ENCODE results near the gene ZNF777. TPM values are rescaled to one million over a fixed set of nuclear protein-coding genes. Genes with fewer than 3 reads are reported as not detected.
A peak's percentile ranks its signal among the peaks of the same experiment; 100 is the strongest.
"Not testable (repeated sequence)": the region's sequence is repeated elsewhere in the genome, so short reads cannot be mapped to it uniquely, and the experiment has no call there.

Gene ZNF777
- total RNA-seq, 1 donor from 2014 or later = 5.3 TPM

DNA sequence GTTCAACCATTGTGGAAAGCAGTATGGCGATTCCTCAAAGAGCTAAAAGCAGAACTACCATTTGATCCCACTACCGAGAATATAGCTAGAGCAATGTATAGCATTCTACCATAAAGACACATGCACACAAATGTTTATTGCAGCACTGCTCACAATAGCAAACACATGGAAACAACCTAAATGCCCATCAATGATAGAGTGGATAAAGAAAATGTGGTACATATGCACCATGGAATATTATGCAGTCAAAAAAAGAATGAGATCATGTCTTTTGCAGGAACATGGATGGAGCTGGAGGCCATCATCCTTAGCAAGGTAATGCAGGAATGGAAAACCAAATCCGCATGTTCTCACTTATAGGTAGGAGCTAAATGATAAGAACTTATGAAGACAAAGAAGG, 47.8 kb downstream of the ZNF777 start:
- DNase-seq = not testable (repeated sequence)

DNA sequence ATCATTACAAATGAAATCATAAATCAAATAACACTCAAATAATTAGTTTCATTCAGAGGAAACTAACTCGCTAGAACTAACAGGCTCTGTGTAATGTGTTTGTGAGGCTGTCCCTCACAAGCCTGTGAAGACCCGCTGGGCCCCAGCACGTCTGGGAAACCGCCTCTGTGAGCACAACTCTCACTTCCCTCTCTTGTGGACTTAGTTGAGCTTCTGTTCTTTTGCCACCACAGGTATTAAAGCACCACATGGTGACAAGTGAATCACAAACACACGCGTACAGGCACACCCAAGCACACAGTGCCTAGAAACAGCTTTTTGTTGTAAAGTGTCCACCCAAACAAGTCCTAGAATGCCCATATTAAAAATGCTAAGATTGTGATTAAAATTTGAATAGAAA, 51.0 kb downstream of the ZNF777 start:
- DNase-seq = no peak

DNA sequence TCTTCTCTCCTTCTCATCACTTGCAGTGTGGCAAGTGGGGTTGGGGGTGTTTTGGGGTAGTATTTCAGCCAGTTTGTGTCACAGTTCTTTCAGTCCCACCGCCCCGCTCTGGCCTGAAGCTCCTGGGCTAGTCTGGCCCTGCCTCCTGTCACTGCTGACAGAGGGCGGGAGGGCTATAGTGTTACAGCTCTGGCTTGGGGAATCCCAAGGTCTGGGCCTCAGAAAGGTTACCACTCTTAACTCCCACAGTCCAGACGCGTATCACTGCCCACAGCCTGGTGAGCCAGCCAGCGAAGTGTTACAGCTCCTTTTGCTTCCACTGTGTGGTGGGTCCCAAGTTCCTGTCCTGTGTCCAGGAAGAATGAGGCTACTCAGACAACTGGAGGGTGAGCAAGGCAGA, 56.0 kb downstream of the ZNF777 start:
- DNase-seq = no peak

DNA sequence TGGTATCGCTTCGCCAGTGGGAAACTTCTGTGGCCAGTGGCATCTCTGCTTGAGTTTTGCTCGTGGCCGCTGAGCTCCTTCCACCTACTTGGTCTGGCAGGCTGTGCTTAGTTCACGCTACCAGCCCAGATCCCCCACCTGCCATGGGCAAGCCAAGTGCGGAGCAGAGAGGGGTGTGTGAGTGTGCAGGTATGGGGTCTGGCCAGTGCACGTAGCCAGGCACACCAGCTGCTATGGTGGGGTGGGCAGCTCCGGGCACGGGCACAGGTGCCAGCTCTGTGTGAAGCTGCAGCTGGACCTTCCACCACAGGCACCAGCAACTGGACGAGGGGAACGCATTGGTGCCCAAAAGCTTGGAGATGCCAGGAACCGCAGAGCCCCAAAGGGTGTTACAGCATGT, 56.5 kb downstream of the ZNF777 start:
- no peak for DNase-seq

DNA sequence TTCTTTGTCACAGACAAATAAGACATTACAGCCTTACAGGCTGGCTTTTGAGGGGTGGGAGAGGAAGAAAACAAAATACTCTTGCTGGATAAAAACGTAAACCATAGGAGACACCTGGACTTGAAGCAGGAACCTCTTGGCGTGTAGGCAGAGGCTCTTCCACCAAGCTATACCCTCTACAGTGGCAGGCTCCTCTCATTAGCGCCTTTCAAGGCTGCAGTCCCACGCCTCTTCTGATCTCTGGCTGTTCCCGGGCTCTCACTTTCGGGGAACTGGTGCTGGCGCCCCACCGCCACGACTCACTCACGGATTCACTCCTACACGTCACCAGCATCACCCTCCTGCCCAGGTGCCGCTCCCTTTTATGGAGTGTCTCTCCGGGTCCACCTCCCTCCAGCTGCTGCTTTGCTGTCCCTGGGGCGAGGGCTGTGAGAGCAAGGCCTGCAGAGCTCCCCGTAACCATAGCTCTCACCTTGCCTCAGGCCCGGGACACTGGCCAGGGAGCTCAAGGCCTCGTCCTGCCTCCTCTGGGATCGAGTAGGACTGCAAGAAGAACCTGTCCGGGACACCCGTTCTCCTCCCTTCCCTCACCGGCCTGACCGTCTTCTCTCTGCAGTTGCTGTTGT, 62.6 kb downstream of the ZNF777 start:
- no peak for DNase-seq

DNA sequence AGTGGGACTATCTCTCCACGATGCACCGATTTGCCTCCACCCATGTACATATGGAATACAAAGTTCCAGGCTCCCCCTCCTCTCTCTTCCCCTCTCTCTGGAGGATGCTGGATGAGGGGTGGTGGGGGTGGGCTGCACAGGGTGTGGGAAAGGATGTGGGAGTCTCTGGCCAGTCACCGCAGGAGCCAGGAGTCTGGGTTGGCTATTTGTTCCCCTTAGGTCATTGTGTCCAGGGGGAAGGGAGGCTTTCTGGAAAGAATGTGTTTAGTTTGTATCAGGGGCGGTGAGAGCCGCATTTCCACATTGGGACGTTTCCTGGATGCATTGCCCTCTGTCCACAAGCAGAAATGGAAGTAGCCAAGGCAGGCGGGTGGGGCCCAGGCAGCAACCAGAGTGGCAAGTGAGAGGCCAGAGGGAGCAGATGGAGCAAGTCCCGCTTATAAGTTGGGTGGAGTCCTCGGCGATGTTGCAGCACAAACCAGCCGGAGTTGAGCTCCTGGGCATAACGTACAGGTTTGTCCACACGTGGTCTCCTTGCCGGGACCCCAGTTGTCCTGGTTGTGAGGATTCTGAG, 63.3 kb downstream of the ZNF777 start:
- DNase-seq = no peak

DNA sequence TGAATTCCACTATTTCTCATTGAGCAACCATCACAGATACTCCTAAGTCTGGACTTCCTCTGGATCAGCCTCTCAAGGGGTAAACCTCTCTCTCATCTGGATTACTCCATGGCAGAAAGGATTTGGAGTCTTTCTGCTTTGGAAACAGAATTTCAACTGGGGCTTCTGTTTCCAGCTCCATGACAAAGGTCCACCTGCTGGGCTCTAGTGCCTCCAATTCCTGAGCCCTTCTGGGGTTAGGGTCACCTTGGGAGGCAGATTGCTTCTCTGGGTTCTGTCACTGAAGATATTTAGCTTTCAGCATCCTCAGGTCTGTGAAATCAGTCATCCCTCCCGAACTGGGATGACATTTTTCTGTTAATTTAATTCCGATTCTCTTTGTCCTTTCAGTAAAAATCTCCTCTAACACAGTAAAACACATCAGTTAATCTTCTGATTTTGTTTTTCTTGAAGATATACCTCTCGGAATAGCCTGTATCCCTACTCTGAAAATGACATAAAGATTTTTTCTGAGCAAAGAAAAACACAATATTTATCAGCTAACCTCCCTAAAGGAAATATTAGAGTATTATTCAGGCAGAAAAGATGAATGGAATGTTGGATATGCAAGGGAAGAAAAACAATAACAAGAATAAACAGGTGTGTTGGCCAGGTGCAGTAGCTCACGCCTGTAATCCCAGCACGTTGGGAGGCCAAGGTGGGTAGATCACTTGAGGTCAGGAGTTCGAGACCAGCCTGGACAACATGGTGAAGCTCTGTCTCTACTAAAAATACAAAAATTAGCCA, 72.1 kb downstream of the ZNF777 start:
- not testable (repeated sequence) for DNase-seq

DNA sequence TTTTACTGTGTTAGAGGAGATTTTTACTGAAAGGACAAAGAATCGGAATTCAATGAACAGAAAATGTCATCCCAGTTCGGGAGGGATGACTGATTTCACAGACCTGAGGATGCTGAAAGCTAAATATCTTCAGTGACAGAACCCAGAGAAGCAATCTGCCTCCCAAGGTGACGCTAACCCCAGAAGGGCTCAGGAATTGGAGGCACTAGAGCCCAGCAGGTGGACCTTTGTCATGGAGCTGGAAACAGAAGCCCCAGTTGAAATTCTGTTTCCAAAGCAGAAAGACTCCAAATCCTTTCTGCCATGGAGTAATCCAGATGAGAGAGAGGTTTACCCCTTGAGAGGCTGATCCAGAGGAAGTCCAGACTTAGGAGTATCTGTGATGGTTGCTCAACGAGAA, 74.3 kb downstream of the ZNF777 start:
- DNase-seq = not testable (repeated sequence)

DNA sequence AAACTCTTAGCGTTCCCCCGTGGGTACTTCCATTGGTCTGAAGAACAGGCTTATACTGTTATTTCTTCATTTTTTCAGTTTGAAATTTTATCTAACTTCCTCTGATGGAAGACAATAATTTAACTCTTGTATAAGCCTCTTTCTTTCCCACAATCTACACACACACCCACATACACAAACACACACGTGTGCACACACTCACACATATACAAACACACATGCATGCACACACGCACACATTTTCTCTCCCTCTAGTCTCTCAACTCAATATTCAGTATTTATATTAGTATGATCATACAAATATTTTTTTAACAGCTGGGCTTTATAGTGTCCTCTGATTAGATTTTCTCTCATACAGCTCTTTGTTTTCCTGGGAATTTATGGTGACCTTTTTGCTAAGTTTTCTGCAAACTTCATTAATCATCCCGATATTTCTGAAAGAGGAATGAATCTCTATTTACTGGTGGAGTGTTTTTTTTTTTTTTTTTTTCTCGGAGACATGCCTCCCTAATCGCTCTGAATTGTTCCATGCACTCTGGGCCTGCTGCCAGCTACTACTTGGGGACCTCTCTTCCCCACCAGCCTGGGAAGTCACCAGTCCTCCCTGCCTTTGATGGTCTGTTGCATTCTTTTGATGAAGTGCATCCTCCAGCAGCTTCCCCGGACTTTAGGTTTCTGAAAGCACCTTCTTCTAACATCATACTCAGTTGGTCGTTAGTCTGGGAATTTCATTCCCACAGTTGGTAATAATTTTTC, 75.5 kb downstream of the ZNF777 start:
- peak; percentile 5 for DNase-seq

Other genes starting within 250 kb of the ZNF777 start
- 10.3 TPM for gene ZNF212, start 221.4 kb downstream of the ZNF777 start, total RNA-seq
- gene ZNF783, start 198.9 kb downstream of the ZNF777 start, total RNA-seq = 8.5 TPM
- gene ZNF746, start 36.7 kb upstream of the ZNF777 start, total RNA-seq = 13.3 TPM

Measured in tongue (tissue), 2 donors.